ENCODE results near the gene TIMD4. TPM values are rescaled to one million over a fixed set of nuclear protein-coding genes. Genes with fewer than 3 reads are reported as not detected.

The TIMD4 gene
- total RNA-seq, 1 donor from 2014 or later = 3.1 TPM

DNA sequence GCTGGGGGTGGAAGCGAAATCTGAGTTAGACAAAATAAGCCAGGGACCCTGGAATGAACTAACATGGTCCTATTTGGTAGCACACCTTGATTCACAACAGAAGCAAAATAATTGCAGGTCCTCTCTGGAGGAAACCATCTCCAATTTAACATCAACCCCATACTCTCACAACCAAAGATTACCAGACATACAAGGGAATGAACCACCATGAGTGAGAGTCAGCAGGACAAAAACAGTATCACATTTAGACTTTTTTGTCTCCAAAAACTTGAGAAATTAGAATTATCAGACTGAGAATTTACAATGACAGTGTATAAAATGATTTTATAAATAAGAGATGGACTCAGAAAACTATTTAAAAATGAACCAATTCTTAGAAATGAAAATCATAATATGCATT, 91.8 kb downstream of the TIMD4 start:
- H3K4me1 ChIP-seq (ENCODE audit: control insufficient read depth in 3 of 3, insufficient read depth in 3 of 3, low read length in 3 of 3) = no peaks in the 10 kb centered on the region
- peaks cover 0 to 19% (median 7%) of the 10 kb centered on the region in 3 donors for H3K9me3 ChIP-seq (ENCODE audit: control insufficient read depth in 3 of 3, low read length in 3 of 3)
- H3K27ac ChIP-seq (ENCODE audit: low read depth, low read length) = no peak overlapping the region
- no peak overlapping the region for H3K9ac ChIP-seq (ENCODE audit: low read depth in 1 of 3, low read length in 3 of 3)
- no peaks in the 10 kb centered on the region for H3K27me3 ChIP-seq (ENCODE audit: control insufficient read depth in 3 of 3, insufficient read depth in 3 of 3, low read length in 3 of 3)
- H3K4me3 ChIP-seq (ENCODE audit: low read length in 3 of 3) = no peak overlapping the region
- no peaks in the 10 kb centered on the region for H3K36me3 ChIP-seq (ENCODE audit: control insufficient read depth in 3 of 3, insufficient read depth in 3 of 3, low read length in 3 of 3)

DNA sequence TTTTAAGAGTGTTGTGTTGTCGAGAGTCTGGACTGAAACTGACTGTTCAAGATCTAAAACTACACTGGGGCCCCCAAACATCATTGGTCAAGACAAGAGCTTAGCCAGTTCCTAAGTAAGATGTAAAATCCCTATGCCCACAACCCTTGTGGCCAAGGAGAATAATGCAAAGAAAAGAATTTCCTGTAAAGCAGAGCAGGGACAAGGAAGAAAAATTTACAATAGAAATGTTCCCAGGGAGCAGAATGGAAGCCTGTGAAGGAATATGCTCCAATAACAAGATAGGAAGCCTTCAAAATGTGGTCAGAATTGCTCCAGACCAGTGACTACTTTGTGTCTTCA, 92.6 kb downstream of the TIMD4 start:
- Histone ChIP-seq H3K9ac (ENCODE audit: low read depth in 1 of 3, low read length in 3 of 3) (no peak overlapping the region), H3K36me3 (ENCODE audit: control insufficient read depth in 3 of 3, insufficient read depth in 3 of 3, low read length in 3 of 3) (no peaks in the 10 kb centered on the region), H3K27ac (ENCODE audit: low read depth, low read length) (no peak overlapping the region), H3K9me3 (ENCODE audit: control insufficient read depth in 3 of 3, low read length in 3 of 3) (peaks cover 0 to 19% (median 7%) of the 10 kb centered on the region in 3 donors), H3K4me3 (ENCODE audit: low read length in 3 of 3) (no peak overlapping the region), H3K27me3 (ENCODE audit: control insufficient read depth in 3 of 3, insufficient read depth in 3 of 3, low read length in 3 of 3) (no peaks in the 10 kb centered on the region), H3K4me1 (ENCODE audit: control insufficient read depth in 3 of 3, insufficient read depth in 3 of 3, low read length in 3 of 3) (no peaks in the 10 kb centered on the region)

Other genes with a start within 250 kb of the TIMD4 start
- gene PPP1R2B, start 112.9 kb downstream of the TIMD4 start, total RNA-seq = not detected
- gene HAVCR1, start 95.9 kb upstream of the TIMD4 start, total RNA-seq = 0.52 TPM
- 6.3 TPM for gene HAVCR2, start 145.8 kb upstream of the TIMD4 start, total RNA-seq
- 11.5 TPM for gene MED7, start 179.6 kb upstream of the TIMD4 start, total RNA-seq
- not detected for gene GARIN3, start 203.0 kb upstream of the TIMD4 start, total RNA-seq
- under 0.01 TPM for gene ITK, start 217.6 kb upstream of the TIMD4 start, total RNA-seq

Data from skeletal muscle tissue (tissue), 4 donors.